ENCODE measurements around the gene SLX1A. TPM values are rescaled to one million over a fixed set of nuclear protein-coding genes. Genes with fewer than 3 reads are reported as not detected.

Gene SLX1A
- 2.6 and 5.8 TPM in 2 replicates for polyA plus RNA-seq

DNA sequence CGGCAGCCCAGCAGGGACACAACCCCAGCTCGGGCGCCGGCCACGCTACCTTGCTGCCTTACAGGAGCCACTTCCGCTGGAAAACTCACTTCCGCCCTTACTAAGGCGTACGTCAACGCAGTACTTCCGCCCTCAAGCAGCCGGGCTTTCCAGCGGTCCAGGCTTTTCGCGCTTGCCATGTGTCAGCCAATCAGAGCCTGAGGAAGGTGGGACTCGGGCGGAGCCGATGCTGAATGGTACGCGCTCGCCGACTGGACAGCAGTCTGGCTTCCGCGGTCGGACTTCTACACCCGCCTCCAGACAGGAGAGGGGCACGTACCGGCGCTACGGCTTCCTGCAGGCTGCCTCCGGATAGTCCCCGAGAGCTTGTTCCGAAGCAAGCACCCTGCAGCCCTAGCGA is at the start of gene SLX1A, which contains the start of gene BOLA2B:
Gene SLX1A, plus strand, starts transcription at position 261 of the 400 bp plus-strand sequence. CDS start 210 bp downstream, outside the sequence.
Gene BOLA2B, minus strand, starts transcription at position 52 of the 400 bp plus-strand sequence. CDS start 71 bp downstream, outside the sequence.

DNA sequence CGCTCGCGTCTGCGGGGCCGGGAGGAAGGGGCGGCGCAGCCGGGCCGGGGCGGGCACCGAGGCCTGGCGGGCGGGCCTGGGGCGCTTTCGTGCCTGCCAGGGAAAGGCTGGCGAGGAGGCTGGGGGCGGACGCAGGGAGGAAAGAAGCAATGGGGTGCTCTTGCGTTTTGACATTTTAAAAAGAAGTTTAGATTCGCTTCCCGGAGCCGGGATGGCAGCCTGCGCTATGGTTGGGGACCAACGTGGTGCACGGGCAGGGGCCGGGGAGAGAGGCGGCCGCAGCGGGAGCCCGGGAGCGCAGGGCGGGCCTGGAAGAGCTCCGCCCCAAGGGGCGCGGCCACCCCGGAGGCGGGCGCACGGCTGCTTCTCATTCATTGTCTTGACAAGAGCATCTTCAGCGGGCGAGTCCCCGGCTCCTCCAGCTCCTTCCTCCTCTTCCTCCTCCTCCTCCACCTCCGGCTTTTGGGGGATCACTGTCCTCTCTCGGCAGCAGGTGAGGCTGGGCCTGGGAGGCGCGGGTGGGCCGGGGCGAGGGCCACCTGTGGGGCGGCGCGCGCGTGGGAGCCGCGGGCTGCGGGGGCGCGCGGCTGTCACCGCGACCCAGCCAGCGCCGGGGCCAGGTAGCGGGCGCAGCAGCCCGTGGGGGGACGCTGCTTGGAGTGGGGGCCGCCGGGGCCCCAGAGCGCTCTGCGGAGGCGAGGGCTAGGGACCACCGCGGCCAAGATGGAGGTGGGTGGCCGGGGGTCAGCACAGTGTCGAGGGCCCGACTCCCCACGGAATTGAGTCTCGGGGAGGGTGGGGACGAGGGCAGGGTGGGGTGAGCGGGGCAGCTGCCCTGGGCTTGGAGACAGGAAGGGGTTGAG is 10.2 kb upstream of the SLX1A start, which contains the start of gene CORO1A:
Gene CORO1A, plus strand, starts transcription at position 370 of the 863 bp plus-strand sequence. CDS start 1,608 bp downstream, outside the sequence.

DNA sequence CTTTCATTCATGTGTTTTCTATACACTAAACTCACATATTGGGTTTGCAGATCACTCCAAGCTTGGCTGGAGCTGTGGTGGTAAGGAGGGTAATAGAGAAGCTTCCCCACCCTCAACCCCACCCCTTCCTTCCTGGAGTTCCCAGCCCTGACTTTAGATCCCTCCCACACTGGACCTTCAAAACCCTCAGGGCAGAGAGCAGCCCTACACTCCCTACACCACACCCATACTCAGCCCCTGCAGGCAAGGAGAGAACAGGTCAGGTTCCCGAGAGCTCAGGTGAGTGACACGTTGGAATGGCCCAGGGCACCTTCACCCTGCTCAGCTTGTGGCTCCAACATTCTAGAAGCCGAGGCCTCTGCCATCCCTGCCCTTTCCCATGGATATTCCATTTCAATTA is 5.4 kb downstream of the SLX1A start, which contains the start of gene SULT1A3:
Gene SULT1A3, plus strand, starts transcription at position 207 of the 400 bp plus-strand sequence. CDS start 1,474 bp downstream, outside the sequence.

Other genes with a start within 250 kb of the SLX1A start
- 19.7 TPM in 2 replicates for gene TMEM219, start 231.8 kb upstream of the SLX1A start, polyA plus RNA-seq
- 0.43 and 0.56 TPM in 2 replicates for gene TAOK2, start 220.0 kb upstream of the SLX1A start, polyA plus RNA-seq
- gene HIRIP3, start 198.3 kb upstream of the SLX1A start, polyA plus RNA-seq, result 3.3 and 6.6 TPM in 2 replicates
- 0.06 and 1.5 TPM in 2 replicates for gene INO80E, start 197.6 kb upstream of the SLX1A start, polyA plus RNA-seq
- 2.3 and 11.0 TPM in 2 replicates for gene DOC2A, start 182.8 kb upstream of the SLX1A start, polyA plus RNA-seq
- 0.36 TPM in 2 replicates for gene C16orf92, start 170.7 kb upstream of the SLX1A start, polyA plus RNA-seq
- gene TLCD3B, start 162.6 kb upstream of the SLX1A start, polyA plus RNA-seq, result 0.71 TPM in 1 of 2 replicates, not detected in the other
- gene ALDOA, start 128.1 kb upstream of the SLX1A start, polyA plus RNA-seq, result 1,138 and 1,179 TPM in 2 replicates
- 4.2 and 17.0 TPM in 2 replicates for gene PPP4C, start 117.9 kb upstream of the SLX1A start, polyA plus RNA-seq
- gene TBX6, start 102.0 kb upstream of the SLX1A start, polyA plus RNA-seq, result not detected in 2 replicates
- 32.2 and 52.7 TPM in 2 replicates for gene YPEL3, start 97.7 kb upstream of the SLX1A start, polyA plus RNA-seq
- not detected in 2 replicates for gene GDPD3, start 80.3 kb upstream of the SLX1A start, polyA plus RNA-seq
- gene MAPK3, start 70.7 kb upstream of the SLX1A start, polyA plus RNA-seq, result 2.5 and 13.5 TPM in 2 replicates
- 2.8 TPM in 1 of 2 replicates, not detected in the other for gene CORO1A, start 10.3 kb upstream of the SLX1A start, polyA plus RNA-seq
- gene BOLA2B, start 209 bp upstream of the SLX1A start, polyA plus RNA-seq, result 114 and 166 TPM in 2 replicates
- 19.6 and 21.3 TPM in 2 replicates for gene SULT1A3, start 5.4 kb downstream of the SLX1A start, polyA plus RNA-seq
- 0.17 and 0.21 TPM in 2 replicates for gene NPIPB13, start 54.6 kb downstream of the SLX1A start, polyA plus RNA-seq
- gene CD2BP2, start 161.4 kb downstream of the SLX1A start, polyA plus RNA-seq, result 8.0 and 11.0 TPM in 2 replicates
- gene TBC1D10B, start 176.6 kb downstream of the SLX1A start, polyA plus RNA-seq, result 4.2 and 5.3 TPM in 2 replicates
- gene MYL11, start 180.9 kb downstream of the SLX1A start, polyA plus RNA-seq, result not detected in 2 replicates
- not detected in 2 replicates for gene SEPTIN1, start 188.7 kb downstream of the SLX1A start, polyA plus RNA-seq
- 1.3 and 1.6 TPM in 2 replicates for gene ZNF48, start 201.5 kb downstream of the SLX1A start, polyA plus RNA-seq
- gene ZNF771, start 213.7 kb downstream of the SLX1A start, polyA plus RNA-seq, result 3.1 and 3.9 TPM in 2 replicates
- gene DCTPP1, start 236.2 kb downstream of the SLX1A start, polyA plus RNA-seq, result 14.3 and 19.1 TPM in 2 replicates